ENCODE data around the gene AHRR.
"Not testable (repeated sequence)": the region's sequence is repeated elsewhere in the genome, so short reads cannot be mapped to it uniquely, and the experiment has no call there.

AHRR gene

GRCh38 chr5:306011-306805 lies 15.3 kb upstream of the AHRR start:
- DNase-seq: no peak

- no peak for DNase-seq
These were observed 14.2 kb upstream of the AHRR start for GRCh38 chr5:307306-307705.

- no peak for DNase-seq
These were observed 13.5 kb upstream of the AHRR start for GRCh38 chr5:307794-308579.

DNA sequence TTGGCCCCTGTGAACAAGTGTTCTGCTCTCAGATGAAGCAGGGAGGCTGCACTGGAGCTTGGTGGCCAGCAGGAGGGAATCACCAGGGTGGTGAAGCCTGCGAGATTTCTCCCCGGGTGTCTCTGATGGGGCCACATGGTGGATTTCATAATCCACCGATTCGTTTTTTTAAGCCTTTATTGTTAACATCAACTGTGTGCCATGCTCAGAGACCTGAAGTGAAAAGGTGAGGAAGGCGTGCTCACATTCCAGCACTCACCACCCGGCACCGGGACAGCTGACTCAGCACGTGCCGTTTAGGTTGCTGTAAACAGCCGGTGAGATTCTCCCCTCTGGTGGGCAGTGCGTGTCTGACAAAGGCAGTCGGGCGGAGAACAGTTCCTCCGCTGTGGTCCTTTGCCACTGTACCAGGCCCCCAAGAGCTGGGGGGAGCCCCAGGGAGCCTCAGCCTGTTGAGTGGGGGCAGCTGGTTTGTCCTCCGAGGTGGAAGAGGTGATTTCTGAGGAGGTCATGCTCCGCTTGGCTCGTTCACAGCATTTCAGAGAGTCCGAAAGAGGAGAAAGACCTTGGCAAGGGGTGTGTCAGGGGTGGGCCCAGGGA lies 12.7 kb upstream of the AHRR start:
- no peak for DNase-seq

GRCh38 chr5:309831-310230 lies 11.7 kb upstream of the AHRR start:
- not testable (repeated sequence) for DNase-seq

- no peak for DNase-seq
These were observed 11.0 kb upstream of the AHRR start for GRCh38 chr5:310516-310915.

DNA sequence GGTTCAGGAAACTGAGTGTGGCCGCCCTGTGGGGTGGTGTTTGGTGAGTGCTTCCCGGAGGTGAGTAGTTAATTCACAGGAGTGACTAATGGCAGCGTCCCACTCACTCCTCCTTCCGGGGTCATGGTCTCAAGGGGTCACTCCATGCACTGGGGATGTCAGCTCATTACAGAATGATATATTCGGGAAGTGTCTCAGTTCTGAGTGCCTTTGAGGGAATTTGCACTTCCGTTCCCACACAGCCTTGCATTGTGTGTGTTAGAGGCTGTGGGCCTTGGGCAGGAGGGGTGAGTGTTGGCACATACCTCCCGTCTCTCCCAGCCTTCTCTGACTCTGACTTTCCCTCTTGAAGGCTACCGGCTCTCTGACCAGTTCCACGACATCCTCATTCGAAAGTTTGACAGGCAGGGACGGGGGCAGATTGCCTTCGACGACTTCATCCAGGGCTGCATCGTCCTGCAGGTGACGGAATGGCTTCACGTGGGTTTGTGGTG lies 10.5 kb upstream of the AHRR start:
- no peak for DNase-seq

DNA sequence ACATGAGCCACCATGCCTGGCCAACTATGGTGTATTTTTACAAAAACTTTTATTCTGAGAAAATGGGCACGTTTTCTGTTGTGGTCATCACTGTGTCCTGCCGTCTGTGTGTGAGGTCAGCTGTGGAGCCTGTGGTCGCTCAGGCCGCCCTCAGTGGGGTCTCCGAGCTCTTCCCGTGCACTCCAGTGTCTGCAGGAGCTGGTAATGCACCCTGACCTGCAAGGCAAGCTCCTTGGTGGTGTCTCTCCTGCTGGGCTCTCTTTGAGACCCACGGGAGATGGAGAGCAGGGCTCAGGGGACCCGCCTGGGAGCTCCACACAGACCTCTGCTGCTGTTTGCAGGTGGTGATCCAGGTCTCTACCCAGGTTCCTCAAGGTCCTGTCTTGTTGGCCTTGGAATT lies 9.6 kb upstream of the AHRR start:
- no peak for DNase-seq

DNA sequence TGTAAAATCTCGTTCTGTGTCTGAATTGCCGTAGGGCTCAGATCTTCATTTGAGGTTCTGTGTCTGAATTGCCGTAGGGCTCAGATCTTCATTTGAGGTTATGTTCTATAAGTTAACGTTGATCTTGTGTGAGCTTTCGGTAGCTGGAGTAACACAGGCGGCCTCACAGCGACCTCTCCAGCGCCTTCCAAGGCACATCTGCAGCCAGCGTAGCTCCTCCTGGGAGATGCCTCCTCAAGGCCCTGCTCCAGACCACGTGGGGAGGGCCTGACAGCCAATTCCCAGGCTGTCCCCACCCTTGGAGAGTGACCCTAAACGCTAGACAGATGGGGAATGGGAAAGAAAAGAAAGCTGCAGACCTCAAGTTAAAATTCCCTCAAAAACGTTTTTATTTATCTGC lies 8.7 kb upstream of the AHRR start:
- DNase-seq: no peak

DNA sequence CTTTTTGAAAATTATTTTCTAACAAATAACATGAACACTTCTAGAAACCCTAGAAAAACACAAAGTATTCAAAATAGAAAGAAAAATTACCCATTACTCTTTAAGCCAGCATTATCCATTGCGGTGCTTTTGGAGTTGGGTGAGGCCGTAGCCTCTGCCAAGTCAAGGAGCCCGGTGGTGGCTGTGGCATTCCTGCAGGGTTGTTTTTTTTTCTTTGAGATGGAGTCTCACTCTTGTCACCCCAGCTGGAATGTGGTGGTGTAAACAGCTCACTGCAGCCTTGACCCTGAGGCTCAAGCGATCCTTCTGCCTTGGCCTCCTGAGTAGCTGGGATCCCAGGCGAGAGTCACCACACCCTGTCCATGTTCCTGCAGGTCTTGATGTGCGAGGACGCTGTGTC lies 8.2 kb upstream of the AHRR start:
- DNase-seq: no peak

GRCh38 chr5:313806-314376 lies 7.6 kb upstream of the AHRR start:
- DNase-seq: no peak

DNA sequence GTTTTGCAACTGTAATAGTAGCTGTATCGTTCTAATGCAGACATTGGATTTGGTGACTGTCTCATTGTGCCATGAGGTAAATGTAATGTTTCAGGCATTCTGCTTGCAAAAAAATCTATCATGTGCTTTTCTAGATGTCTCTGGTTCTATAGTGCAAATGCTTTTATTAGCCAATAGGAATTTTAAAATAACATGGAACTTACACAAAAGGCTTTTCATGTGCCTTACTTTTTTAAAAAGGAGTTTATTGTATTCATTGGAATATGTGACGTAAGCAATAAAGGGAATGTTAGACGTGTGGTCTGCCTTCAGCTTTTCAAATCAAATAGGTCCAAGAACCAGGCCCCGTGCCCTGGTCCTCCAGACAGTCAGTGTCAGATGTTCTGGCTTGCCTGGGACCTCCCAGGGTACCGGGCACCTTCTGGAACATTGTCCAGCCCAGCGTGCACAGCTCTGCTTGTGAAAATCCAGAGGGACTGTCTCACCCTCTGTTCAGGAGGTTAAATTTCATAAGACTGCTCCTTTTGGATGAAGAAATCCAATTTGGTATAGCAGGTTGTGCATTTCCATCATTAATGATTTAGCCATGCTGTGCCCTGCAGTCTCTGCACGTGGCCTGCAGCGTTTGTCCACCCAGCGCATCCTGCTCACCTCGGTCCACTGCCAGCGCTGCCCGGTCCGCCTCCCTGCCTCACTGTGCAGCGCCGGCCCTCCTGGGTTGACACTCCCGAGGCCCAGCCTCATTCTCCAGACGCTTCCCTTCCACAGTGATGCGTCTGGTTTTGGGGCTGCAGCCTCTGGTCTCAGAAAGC lies 6.6 kb upstream of the AHRR start:
- no peak for DNase-seq

- no peak for DNase-seq
These were observed 5.9 kb upstream of the AHRR start for GRCh38 chr5:315488-316209.

DNA sequence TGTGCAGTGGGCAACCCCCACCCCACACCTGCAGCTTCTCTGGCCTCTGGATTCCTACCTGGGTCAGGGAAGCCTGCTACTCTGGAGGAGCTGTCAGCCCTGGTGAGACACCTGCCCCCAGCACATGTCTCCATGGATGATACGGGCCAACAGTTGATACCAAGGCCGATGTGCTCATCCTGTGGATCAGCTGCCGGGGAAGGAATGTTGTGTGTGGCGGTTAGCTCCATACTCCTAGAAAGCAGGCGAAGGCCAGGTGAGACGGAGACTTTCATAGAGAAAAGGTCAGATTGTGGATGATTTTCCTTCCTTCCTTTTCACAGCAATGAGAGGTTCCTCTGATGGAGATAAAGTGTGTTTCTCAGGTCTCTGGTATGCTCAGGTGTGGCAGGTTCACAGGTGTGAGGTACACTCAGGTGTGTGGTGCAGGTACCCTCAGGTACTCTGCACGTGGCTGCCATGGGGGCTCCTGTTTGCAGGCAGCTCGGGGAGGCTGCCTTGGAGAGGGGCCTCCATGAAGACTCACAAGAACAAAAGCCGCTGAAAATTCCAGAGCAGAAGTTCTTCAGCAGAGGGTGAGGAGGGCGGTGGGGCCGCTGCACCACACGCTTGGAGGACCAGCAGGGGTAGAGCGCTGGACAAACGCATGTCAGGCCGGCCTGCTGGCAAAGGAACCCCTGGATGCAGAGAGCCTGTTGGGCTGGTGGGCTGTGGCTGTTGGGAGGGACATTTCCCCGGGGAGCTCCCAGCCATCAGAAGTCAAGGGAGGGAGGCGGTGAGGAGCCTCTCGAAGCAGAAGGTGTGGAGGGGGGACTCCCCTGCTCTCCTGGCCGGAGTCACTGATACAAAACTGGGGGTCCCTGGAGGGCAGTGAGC lies 5.1 kb upstream of the AHRR start:
- no peak for DNase-seq

- peak; percentile 70 for DNase-seq
These were observed 4.3 kb upstream of the AHRR start for GRCh38 chr5:317086-317811.

DNA sequence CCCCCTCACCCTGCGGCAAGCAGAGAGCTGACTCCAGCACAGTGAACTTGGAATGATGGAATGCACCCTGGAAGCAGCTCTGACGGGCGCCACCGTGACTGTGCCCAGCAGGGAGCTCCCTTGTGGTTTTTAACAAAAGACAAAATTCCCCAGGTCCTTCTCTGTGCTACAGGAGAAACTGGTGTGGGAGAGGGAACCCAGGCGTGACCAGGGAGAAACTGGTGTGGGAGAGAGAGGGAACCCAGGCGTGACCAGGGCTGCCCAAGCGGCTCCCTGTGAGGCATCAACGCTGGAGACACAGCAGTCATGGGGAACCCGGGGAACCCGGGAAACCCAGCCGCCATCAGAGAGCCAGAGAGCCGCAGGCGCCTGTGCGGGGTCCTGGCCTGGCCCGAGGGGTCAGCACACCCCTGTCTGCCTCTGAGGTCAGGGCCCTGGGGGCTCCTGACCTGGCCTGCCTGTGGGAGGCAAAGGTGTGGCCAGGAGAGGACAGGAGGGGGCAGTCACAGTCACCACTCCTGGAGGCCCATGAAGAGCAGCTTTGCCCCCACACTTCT lies 3.1 kb upstream of the AHRR start:
- DNase-seq: no peak

DNA sequence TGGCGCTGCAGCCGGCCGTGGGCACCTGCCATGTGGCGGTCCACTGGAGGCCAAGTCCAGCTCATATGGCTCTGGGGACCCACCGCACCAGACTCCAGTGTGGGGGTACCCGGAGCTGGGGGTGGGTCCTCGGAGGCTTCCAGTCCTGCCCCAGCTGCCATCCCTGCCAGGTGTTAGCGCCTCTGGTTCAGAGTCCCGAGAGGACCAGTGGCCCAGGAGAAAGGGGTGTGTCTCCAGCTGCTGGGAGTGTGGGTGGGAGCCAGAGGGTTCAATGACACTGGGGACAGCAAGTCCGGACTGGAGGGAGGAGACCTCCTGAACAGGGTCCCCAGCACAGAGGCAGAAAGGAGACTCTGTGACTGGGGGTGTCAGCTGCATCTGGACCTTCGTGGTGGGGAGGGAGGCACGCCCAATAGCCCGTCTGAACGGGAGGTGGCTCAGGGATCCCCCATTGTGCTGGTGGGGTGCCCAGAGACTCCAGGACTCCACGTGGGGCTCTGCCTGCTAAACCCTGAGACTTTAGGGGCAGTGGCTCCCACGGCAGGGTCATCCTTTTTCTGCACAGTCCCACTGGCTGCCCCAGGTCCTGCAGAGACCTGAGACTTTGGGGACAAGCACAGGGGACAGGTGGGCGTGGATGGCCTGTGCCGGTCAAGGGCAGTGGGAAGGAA lies 2.4 kb upstream of the AHRR start:
- no peak for DNase-seq

- no peak for DNase-seq
These were observed 837 bp upstream of the AHRR start for GRCh38 chr5:320524-321229.
